HG02623 (cell line): ENCODE results near the gene TXNL4A.
"Not testable (repeated sequence)": the region's sequence is repeated elsewhere in the genome, so short reads cannot be mapped to it uniquely, and the experiment has no call there.

Experiments
- ATAC-seq: cut with Tn5 transposase; IDR thresholded peaks from one replicate; pipeline ENCODE4 v1.9.1; 2021; ENCODE audit warnings: moderate library complexity; ENCODE audit not compliant: unreplicated experiment

TXNL4A gene

GRCh38 chr18:79964330-79965118 lies 23.8 kb downstream of the TXNL4A start, which contains the start of gene HSBP1L1:
Gene HSBP1L1 (plus strand): TSS chr18:79964643. CDS start chr18:79964736, 93 bp downstream.
- peak; percentile 72 for ATAC-seq

GRCh38 chr18:79963658-79964329 lies 24.6 kb downstream of the TXNL4A start:
- ATAC-seq: no peak

GRCh38 chr18:79962835-79963657 lies 25.3 kb downstream of the TXNL4A start:
- peak; percentile 48 for ATAC-seq

- ATAC-seq: no peak
These were observed 26.1 kb downstream of the TXNL4A start for GRCh38 chr18:79962311-79962710.

- no peak for ATAC-seq
These were observed 26.7 kb downstream of the TXNL4A start for GRCh38 chr18:79961527-79962291.

- ATAC-seq: no peak
These were observed 27.3 kb downstream of the TXNL4A start for GRCh38 chr18:79960921-79961526.

- ATAC-seq: not testable (repeated sequence)
These were observed 28.1 kb downstream of the TXNL4A start for GRCh38 chr18:79960161-79960801.

- no peak for ATAC-seq
These were observed 29.4 kb downstream of the TXNL4A start for GRCh38 chr18:79958981-79959380.

GRCh38 chr18:79956276-79956675 lies 32.1 kb downstream of the TXNL4A start:
- ATAC-seq: no peak

- no peak for ATAC-seq
These were observed 32.9 kb downstream of the TXNL4A start for GRCh38 chr18:79955302-79956075.

- no peak for ATAC-seq
These were observed 33.6 kb downstream of the TXNL4A start for GRCh38 chr18:79954791-79955190.

GRCh38 chr18:79953971-79954651 lies 34.3 kb downstream of the TXNL4A start:
- ATAC-seq: no peak

GRCh38 chr18:79952996-79953559 lies 35.3 kb downstream of the TXNL4A start:
- ATAC-seq: no peak

GRCh38 chr18:79952456-79952995 lies 35.8 kb downstream of the TXNL4A start:
- no peak for ATAC-seq

- peak; percentile 85 for ATAC-seq
These were observed 36.6 kb downstream of the TXNL4A start, which contains the start of gene SLC66A2 for GRCh38 chr18:79951545-79952455. Gene SLC66A2 (minus strand): TSS chr18:79951653. CDS start chr18:79950926, 727 bp downstream.

- ATAC-seq: no peak
These were observed 37.6 kb downstream of the TXNL4A start for GRCh38 chr18:79950515-79951341.
